HUDEP-2 (cell line): ENCODE results near the gene AHSP.
"Not testable (repeated sequence)": the region's sequence is repeated elsewhere in the genome, so short reads cannot be mapped to it uniquely, and the experiment has no call there.

ENCODE experiments used
- DNase-seq, 76 experiments: peaks; one replicate each; lab custom pipeline; 2025; ENCODE audit not compliant: unreplicated experiment in 76 of 76; lab: John Stamatoyannopoulos, UW

AHSP gene, protein sequence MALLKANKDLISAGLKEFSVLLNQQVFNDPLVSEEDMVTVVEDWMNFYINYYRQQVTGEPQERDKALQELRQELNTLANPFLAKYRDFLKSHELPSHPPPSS

GRCh38 chr16:31527734-31528274 is at the start of gene AHSP:
TSS of gene AHSP (plus strand) at chr16:31527900. CDS start at chr16:31528140, 240 bp downstream.
- peak in 73 of 76 experiments; percentile 31 to 96 (median 78) for DNase-seq

- no peak for DNase-seq
Measured at GRCh38 chr16:31478956-31479355, 48.7 kb upstream of the AHSP start.

DNA sequence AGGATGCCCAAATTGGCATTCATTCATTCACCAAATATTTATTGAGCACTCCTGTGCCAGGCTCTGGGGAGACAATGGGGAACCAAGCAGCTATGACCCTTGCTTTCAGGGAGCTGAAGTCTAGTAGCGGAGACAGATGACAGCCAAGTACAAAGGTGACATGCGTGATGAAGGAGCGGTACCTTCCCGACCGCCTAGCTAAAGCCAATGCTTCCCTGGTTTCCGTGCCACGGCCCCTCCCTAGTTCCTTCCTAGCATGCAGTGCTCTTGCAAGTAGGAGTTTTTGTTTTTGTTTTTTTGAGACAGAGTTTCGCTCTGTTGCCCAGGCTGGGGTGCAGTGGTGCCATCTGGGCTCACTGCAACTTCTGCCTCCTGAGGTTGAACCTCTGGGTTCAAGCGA is 47.9 kb upstream of the AHSP start:
- no peak for DNase-seq

DNA sequence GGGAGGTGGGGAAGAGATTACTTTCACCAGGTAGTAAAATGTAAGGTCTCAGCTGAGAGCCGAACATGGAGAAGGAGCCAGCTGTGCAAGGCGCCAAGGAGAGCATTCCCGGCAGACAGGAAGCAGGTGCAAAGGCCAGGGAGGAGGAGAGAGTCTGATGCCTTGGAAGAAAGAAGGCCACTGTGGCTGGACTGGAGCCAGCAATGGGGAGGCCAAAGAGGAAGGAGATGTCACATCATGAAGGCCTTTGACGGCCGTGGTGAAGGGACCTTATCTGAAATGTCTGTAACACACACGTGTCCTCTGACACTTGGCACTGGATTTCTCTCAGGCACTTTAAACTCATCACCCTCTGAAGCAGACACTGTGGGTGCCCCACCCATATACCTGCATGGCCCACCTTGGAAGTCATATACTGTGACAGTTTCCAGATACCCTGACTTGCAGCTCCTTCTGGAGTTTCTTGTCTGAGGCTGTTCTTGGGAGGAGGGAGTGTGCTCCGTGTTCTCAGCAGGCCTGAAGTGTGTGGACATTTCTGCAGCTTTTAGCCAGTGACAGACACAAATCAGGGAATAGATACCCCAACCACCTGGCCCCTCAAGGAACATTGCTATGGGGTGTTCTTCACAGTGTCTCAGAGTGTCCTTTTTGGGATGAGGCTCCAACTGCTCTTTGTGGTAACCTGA is 46.7 kb upstream of the AHSP start:
- peak in 58 of 76 experiments; percentile 6 to 68 (median 38) for DNase-seq

DNA sequence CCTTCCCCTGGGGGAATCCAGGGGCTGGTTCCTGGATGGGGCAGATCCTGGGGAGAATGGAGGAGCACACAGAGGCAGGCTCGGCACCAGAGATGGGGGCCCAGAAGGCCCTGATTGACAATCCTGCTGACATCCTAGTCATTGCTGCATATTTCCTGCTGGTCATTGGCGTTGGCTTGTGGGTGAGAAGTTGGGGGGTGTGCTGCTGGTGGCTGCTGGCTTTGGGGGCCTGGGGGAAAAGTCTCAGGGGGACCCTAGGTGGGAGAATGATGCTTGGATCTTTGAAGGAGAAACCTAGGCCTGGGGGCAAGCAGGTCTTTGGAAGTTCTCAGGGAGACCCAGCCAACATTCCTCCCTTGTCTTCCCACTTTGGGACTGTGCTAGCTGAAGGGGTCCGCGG is 44.6 kb upstream of the AHSP start, which contains the start of gene SLC5A2:
Gene SLC5A2, plus strand, starts transcription at position 43 of the 400 bp plus-strand sequence. Its CDS starts 14 bp downstream, at position 57.
- no peak for DNase-seq

DNA sequence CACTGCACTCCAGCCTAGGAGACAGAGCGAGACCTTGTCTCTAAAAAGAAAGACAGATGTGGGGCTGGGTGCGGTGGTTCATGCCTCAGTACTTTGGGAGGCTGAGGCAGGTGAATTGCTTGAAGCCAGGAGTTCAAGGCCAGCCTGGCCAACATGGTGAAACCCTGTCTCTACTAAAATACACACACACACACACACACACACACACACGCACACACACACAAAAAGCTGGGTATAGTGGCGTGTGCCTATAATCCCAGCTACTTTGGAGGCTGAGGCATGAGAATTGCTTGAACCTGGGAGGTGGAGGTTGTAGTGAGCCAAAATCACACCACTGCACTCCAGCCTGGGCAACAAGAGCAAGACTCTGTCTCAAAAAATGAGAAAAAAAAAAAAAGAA is 43.7 kb upstream of the AHSP start:
- DNase-seq: not testable (repeated sequence)

DNA sequence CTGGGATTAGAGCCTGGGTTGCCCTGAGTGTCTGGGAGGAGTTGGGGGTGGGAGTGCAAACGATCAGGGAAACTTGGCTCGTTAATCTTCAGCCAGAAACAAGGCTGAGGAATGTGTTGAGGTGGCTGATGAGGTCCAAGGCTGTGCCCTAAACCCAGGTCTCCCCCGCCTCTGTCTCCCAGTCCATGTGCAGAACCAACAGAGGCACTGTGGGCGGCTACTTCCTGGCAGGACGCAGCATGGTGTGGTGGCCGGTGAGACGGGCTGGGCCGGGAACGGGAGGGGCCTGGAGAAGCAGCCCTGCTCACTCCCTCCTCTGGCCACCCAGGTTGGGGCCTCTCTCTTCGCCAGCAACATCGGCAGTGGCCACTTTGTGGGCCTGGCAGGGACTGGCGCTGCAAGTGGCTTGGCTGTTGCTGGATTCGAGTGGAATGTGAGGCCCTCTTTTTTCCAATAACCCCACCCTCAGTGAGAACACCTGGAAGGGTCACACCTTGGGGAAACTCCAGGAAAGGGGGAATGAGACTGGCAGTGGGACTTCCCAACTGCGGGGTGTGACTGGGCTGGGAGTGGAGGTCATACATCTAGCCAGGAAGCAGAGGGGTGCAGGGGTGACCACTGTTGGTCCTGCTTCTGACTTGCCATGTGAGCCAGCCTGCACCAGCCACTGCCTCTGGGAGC is 43.1 kb upstream of the AHSP start:
- no peak for DNase-seq

- no peak for DNase-seq
Measured at GRCh38 chr16:31485571-31485970, 42.1 kb upstream of the AHSP start.

DNA sequence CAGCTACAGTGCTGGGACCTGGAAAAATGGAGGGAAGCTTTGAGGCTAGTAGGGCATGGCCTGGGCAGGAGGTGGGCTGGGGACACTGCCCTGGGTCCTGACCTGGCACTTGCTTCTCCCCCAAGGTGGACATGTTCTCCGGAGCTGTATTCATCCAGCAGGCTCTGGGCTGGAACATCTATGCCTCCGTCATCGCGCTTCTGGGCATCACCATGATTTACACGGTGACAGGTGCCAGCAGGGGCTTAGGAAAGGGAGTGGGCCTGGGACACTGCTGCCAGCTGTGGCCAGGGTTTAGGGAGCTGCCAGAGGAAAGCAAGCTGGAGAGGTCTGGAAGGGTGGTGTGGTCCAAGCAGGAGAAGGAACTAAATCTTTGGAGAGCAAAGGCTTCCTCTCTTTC is 41.7 kb upstream of the AHSP start:
- no peak for DNase-seq

- DNase-seq: no peak
Measured at GRCh38 chr16:31487071-31487719, 40.5 kb upstream of the AHSP start.

GRCh38 chr16:31487720-31488467 is 39.8 kb upstream of the AHSP start:
- peak in 51 of 76 experiments; percentile 3 to 66 (median 43) for DNase-seq

- no peak for DNase-seq
Measured at GRCh38 chr16:31488468-31489297, 39.0 kb upstream of the AHSP start.

- DNase-seq: no peak
Measured at GRCh38 chr16:31489298-31489564, 38.5 kb upstream of the AHSP start.

GRCh38 chr16:31489616-31490584 is 37.8 kb upstream of the AHSP start:
- peak in 2 of 76 experiments; percentile 8 to 9 for DNase-seq

- no peak for DNase-seq
Measured at GRCh38 chr16:31491778-31492418, 35.8 kb upstream of the AHSP start.

GRCh38 chr16:31493506-31494125 is 34.1 kb upstream of the AHSP start:
- DNase-seq: no peak

DNA sequence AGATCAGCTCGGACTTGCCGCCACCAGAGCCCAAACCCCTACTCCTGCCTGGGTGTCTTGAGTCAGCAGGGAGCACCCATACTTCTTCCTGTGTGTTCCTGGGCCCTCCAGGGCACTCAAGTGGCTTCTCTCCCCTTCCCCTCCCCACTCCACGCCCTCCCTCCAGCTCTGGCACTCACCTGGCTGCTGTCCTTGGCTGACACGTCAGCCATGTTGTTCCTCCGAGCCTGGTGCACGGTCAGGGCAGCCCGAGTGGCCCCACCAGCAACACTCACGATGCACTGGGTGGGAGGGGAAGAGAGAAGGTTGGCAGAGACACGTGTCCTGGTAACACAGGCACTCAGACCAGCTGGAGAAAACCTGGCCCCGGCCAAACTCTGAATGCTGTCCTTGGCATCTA is 31.0 kb upstream of the AHSP start:
- no peak for DNase-seq

DNA sequence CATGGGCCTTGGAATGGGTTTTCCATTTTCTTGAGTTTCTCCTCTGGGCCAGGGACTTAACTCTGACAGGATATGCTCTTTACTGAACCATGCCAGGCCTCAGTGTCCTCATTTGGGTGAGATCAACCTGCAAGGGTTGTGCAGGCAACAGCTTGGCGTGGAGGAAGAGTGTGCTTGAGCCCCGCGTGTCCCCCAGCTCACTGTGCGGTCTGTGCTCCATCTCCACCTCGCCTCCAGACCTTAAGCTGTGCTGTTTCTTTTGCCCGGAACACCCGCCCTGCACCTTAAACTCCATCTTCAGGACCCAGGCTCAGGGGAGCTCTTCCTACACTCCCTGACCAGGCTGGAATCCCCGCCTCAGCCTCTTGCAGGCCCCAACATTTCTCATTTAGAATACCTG is 29.2 kb upstream of the AHSP start:
- no peak for DNase-seq
